HEK293 (cell line): Measurements from ENCODE around the gene TOMM40.
"Not testable (repeated sequence)": the region's sequence is repeated elsewhere in the genome, so short reads cannot be mapped to it uniquely, and the experiment has no call there.

ENCODE experiments used
- CTCF ChIA-PET: fragments of 350-600 bp; formaldehyde crosslinking; extraction: SDS; loops from one replicate; lab custom pipeline; 2021; ENCODE audit warnings: antibody characterized with exemption; lab: Yijun Ruan, JAX
- POLR2A ChIA-PET: fragments of 300-600 bp; formaldehyde crosslinking; extraction: SDS; loops from one replicate; lab custom pipeline; 2020; ENCODE audit warnings: antibody characterized with exemption, inconsistent platforms; lab: Yijun Ruan, JAX
- H3K27ac ChIP-seq: fragments of 200-500 bp; sonication (Bioruptor generic); 2 replicates; pipeline ENCODE4 v1.5.1; 2014; ENCODE audit warnings: low read depth, low read length, control low read depth, inconsistent platforms; ENCODE audit errors: extremely low read depth
- H3K36me3 ChIP-seq, 2 experiments: fragments of 200-500 bp in 1 of 2; sonication (Bioruptor generic) in 1 of 2; 1 replicate in 1 of 2; 2 replicates in 1 of 2; pipeline ENCODE4 v1.5.1; 2014 to 2017; ENCODE audit warnings: inconsistent platforms in 2 of 2, low read length in 2 of 2; ENCODE audit not compliant: control insufficient read depth in 2 of 2, insufficient read depth in 1 of 2
- H3K4me1 ChIP-seq: fragments of 200-500 bp; sonication (Bioruptor generic); 2 replicates; pipeline ENCODE4 v1.5.1; 2014; ENCODE audit warnings: mild to moderate bottlenecking, low read length, inconsistent platforms; ENCODE audit not compliant: control insufficient read depth, insufficient read depth
- H3K4me3 ChIP-seq: 2 replicates; pipeline ENCODE4 v1.5.1; 2011; ENCODE audit warnings: low read depth, mild to moderate bottlenecking, control low read depth, low read length, moderate library complexity
- H3K9me3 ChIP-seq: fragments of 200-500 bp; sonication (Bioruptor generic); 2 replicates; pipeline ENCODE4 v1.5.1; 2014; ENCODE audit warnings: low read depth, low read length, inconsistent platforms; ENCODE audit not compliant: control insufficient read depth, insufficient read depth
- BCL11B ChIP-seq: fragments of 450-650 bp; formaldehyde crosslinking; IDR thresholded peaks from 2 replicates; pipeline ENCODE4 v1.5.1; 2016; ENCODE audit warnings: low read depth, missing biosample characterization, missing genetic modification characterization
- IKZF3 ChIP-seq: fragments of 450-650 bp; IDR thresholded peaks from 2 replicates; pipeline ENCODE4 v1.5.0; 2018; ENCODE audit warnings: missing biosample characterization, mild to moderate bottlenecking, missing genetic modification characterization, moderate library complexity
- PRDM10 ChIP-seq: fragments of 450-650 bp; formaldehyde crosslinking; IDR thresholded peaks from 2 replicates; pipeline ENCODE4 v1.5.1; 2016; ENCODE audit warnings: missing biosample characterization, missing genetic modification characterization
- ZFP37 ChIP-seq: fragments of 450-650 bp; formaldehyde crosslinking; IDR thresholded peaks from 2 replicates; pipeline ENCODE4 v1.5.1; 2016; ENCODE audit warnings: missing biosample characterization, missing genetic modification characterization
- ZNF155 ChIP-seq: fragments of 450-650 bp; formaldehyde crosslinking; IDR thresholded peaks from 2 replicates; pipeline ENCODE4 v1.5.1; 2016; ENCODE audit warnings: missing biosample characterization, missing genetic modification characterization
- ZNF416 ChIP-seq: fragments of 450-650 bp; formaldehyde crosslinking; IDR thresholded peaks from 2 replicates; pipeline ENCODE4 v1.5.1; 2016; ENCODE audit warnings: missing biosample characterization, missing genetic modification characterization
- ZNF518A ChIP-seq: fragments of 450-650 bp; formaldehyde crosslinking; conservative IDR thresholded peaks from 2 replicates; pipeline ENCODE4 v1.5.1; 2016; ENCODE audit warnings: low read depth, missing biosample characterization, missing genetic modification characterization
- ZNF549 ChIP-seq: fragments of 450-650 bp; IDR thresholded peaks from 2 replicates; pipeline ENCODE4 v1.5.1; 2018; ENCODE audit warnings: missing biosample characterization, missing genetic modification characterization, mild to moderate bottlenecking, inconsistent platforms, moderate library complexity
- ZNF600 ChIP-seq: fragments of 450-650 bp; formaldehyde crosslinking; IDR thresholded peaks from 2 replicates; pipeline ENCODE4 v1.5.1; 2016; ENCODE audit warnings: missing biosample characterization, missing genetic modification characterization
- ZNF670 ChIP-seq: fragments of 450-650 bp; formaldehyde crosslinking; IDR thresholded peaks from 2 replicates; pipeline ENCODE4 v1.5.1; 2016; ENCODE audit warnings: missing biosample characterization, missing genetic modification characterization, low read depth

Gene TOMM40

GRCh38 chr19:44857837-44858236 lies 33.2 kb upstream of the TOMM40 start:
- Histone ChIP-seq H3K27ac (no peak overlapping the region), H3K9me3 (no peaks in the 10 kb centered on the region), H3K4me3 (no peak overlapping the region), H3K4me1 (peaks cover 12% of the 10 kb centered on the region), H3K36me3 (peaks cover 20 to 23% of the 10 kb centered on the region in 2 experiments; a peak in 2 of 3 replicates)
- no peak for TF ChIP-seq ZNF600 (tag by site-specific recombination)
- TF ChIP-seq BCL11B (tag by site-specific recombination), result no peak
- no peak for TF ChIP-seq ZNF518A
- TF ChIP-seq ZFP37 (tag by site-specific recombination), result no peak
- no peak for TF ChIP-seq ZNF416 (tag by site-specific recombination)
- TF ChIP-seq ZNF549 (tag by site-specific recombination), result no peak
- TF ChIP-seq IKZF3 (tag by site-specific recombination), result no peak
- TF ChIP-seq PRDM10 (tag by site-specific recombination), result no peak
- TF ChIP-seq ZNF155 (tag by site-specific recombination), result no peak
- CTCF ChIA-PET, result interaction anchor here (1.3 kb wide), 1 partner anchor 134 kb away, joined by 3 read pairs; no protein-coding TSS in a partner anchor
- POLR2A ChIA-PET, result interaction anchor here (0.6 to 1.5 kb wide), 3 partner anchors 26 to 49 kb away, joined by 5 read pairs; partner anchors contain the start of gene BCAM

- H3K9me3 ChIP-seq, H3K4me3 ChIP-seq, CTCF ChIA-PET, H3K27ac ChIP-seq, POLR2A ChIA-PET, H3K4me1 ChIP-seq: not testable (repeated sequence)
- H3K36me3 ChIP-seq, result peaks cover 19 to 31% of the 10 kb centered on the region in 2 experiments; a peak in 2 of 3 replicates
Observed at GRCh38 chr19:44861576-44861975, 29.5 kb upstream of the TOMM40 start.

GRCh38 chr19:44863990-44864389 lies 27.1 kb upstream of the TOMM40 start:
- no peak overlapping the region for H3K4me3 ChIP-seq
- TF ChIP-seq ZNF670 (tag by site-specific recombination), result no peak
- H3K9me3 ChIP-seq, result no peaks in the 10 kb centered on the region
- H3K27ac ChIP-seq, result no peak overlapping the region
- H3K4me1 ChIP-seq, result no peaks in the 10 kb centered on the region
- H3K36me3 ChIP-seq, result peaks cover 33 to 46% of the 10 kb centered on the region in 2 experiments; a peak in 2 of 3 replicates
- ChIA-PET CTCF (interaction anchor here (0.7 to 0.8 kb wide), 2 partner anchors 80 to 123 kb away, joined by 3 to 6 read pairs; no protein-coding TSS in a partner anchor), POLR2A (no interaction called here)
